ENCODE measurements around the gene EPC1. TPM values are rescaled to one million over a fixed set of nuclear protein-coding genes. Genes with fewer than 3 reads are reported as not detected.

The EPC1 gene
- total and polyA plus RNA-seq, 7 experiments from 2014 or later: 46.0 to 156 (median 115) TPM

DNA sequence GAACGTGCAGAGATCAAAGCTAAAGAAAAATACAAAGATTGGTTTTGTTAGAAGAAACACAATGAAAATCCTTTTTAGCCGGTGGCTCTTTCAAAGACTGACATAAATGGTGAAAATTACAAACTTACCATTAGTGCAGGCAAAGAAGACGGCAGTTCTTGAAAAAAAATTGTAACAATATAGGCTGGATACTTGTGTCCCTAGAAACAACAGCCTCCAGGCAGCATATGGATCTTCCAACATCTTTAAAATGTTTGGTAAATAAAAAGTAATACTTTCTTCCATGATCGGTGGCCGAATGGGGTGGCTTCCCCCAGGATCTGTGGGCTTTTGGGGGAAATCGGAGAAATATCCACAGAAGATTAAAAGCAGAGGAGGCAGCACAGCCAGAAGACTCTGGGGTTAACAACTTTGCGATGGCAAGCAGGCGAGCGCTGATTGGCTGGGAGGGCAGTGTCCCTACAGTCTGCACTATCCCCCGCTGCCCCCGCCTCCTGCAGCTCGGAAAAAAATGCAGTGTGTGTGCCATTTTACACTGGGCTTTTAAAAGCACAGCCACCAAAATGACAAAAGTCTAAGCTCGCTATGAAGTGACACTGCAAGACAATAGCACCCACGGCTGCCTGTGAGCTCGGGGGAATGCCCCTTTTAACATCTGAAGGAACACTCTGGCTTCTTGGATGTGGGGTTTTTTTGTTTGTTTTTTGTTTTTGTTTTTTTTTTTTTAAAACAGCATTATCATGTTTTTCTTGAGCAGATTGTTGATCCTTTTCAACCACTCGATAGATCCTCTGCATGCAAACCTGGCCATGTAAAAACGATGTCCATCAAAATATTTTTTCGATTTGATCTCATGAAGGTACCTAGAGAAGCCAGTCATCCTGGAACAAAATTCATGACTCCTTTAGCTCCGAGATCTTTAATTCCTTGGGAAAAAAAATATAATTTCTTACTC lies 31.7 kb upstream of the EPC1 start:
- ATAC-seq (peak; percentile 97), DNase-seq (peak; percentile 69 to 95 (median 91))
- Histone ChIP-seq H3K27ac (ENCODE audit: low read depth, low read length) (peak overlapping the region; percentile 91), H3K9me3 (ENCODE audit: control insufficient read depth in 2 of 3, low read length in 3 of 3) (no peaks in the 10 kb centered on the region), H3K36me3 (ENCODE audit: control insufficient read depth in 2 of 3, insufficient read depth in 3 of 3, low read length in 3 of 3) (no peaks in the 10 kb centered on the region), H3K4me1 (ENCODE audit: control insufficient read depth in 2 of 2, insufficient read depth in 2 of 2, low read length in 2 of 2) (peaks cover 4 to 11% of the 10 kb centered on the region in 2 donors), H3K27me3 (ENCODE audit: control insufficient read depth in 2 of 2, insufficient read depth in 2 of 2, low read length in 2 of 2) (no peaks in the 10 kb centered on the region), H3K4me3 (ENCODE audit: low read length) (peak overlapping the region; percentile 92)
- Mint-ChIP-seq H3K36me3 (peaks cover 0 to 13% (median 4%) of the 10 kb centered on the region in 5 donors), H3K4me1 (peaks cover 12 to 21% (median 20%) of the 10 kb centered on the region in 7 donors), H3K27me3 (no peaks in the 10 kb centered on the region), H3K27ac (no peak overlapping the region), H3K9me3 (no peaks in the 10 kb centered on the region), H3K4me3 (no peak overlapping the region)
- ChIA-PET CTCF (interaction anchor here (0.7 to 2.0 kb wide), 11 partner anchors 10 to 761 kb away, joined by 3 to 10 read pairs (median 4); partner anchors contain the start of gene CCDC7), POLR2A (interaction anchor here (0.5 to 10.0 kb wide), 32 partner anchors 9 to 1594 kb away, joined by 3 to 111 read pairs (median 4); partner anchors contain the start of genes CCDC7 and EPC1)
- intact Hi-C loops (cut with micrococcal nuclease): loop anchor here (1.0 to 10.0 kb wide), 20 partner anchors 9 to 1941 kb away; partner anchors contain the start of genes CCDC7 (in 2 of the 2), ITGB1 (in 2 of the 2), ARHGAP12 (in 1 of the 2) and KIF5B (in 1 of the 2)

GRCh38 chr10:32377458-32378259 lies 30.7 kb upstream of the EPC1 start:
- Mint-ChIP-seq H3K36me3 (peaks cover 0 to 18% (median 8%) of the 10 kb centered on the region in 5 donors), H3K9me3 (no peaks in the 10 kb centered on the region), H3K4me1 (peaks cover 14 to 29% (median 28%) of the 10 kb centered on the region in 7 donors), H3K4me3 (no peak overlapping the region), H3K27me3 (no peaks in the 10 kb centered on the region), H3K27ac (no peak overlapping the region)
- POLR2A ChIA-PET: interaction anchor here (0.6 to 10.0 kb wide), 20 partner anchors 8 to 1593 kb away, joined by 3 to 111 read pairs (median 6); partner anchors contain the start of genes CCDC7 and EPC1
- H3K9me3 ChIP-seq (ENCODE audit: control insufficient read depth in 2 of 3, low read length in 3 of 3): no peaks in the 10 kb centered on the region
- peak overlapping the region; percentile 92 for H3K4me3 ChIP-seq (ENCODE audit: low read length)
- intact Hi-C loops (cut with micrococcal nuclease): loop anchor here (1.0 to 10.0 kb wide), 21 partner anchors 9 to 1940 kb away; partner anchors contain the start of genes CCDC7 (in 2 of the 2), ITGB1 (in 2 of the 2), KIF5B (in 2 of the 2) and ARHGAP12 (in 1 of the 2)
- H3K4me1 ChIP-seq (ENCODE audit: control insufficient read depth in 2 of 2, insufficient read depth in 2 of 2, low read length in 2 of 2): peaks cover 9 to 11% of the 10 kb centered on the region in 2 donors
- peak overlapping the region; percentile 91 for H3K27ac ChIP-seq (ENCODE audit: low read depth, low read length)
- ATAC-seq (peak; percentile 48), DNase-seq (peak in 7 of 9 donors; percentile 58 to 78 (median 72))
- H3K27me3 ChIP-seq (ENCODE audit: control insufficient read depth in 2 of 2, insufficient read depth in 2 of 2, low read length in 2 of 2): no peaks in the 10 kb centered on the region
- CTCF ChIA-PET: interaction anchor here (0.7 to 2.0 kb wide), 10 partner anchors 9 to 193 kb away, joined by 3 to 10 read pairs (median 4); partner anchors contain the start of gene CCDC7
- no peaks in the 10 kb centered on the region for H3K36me3 ChIP-seq (ENCODE audit: control insufficient read depth in 2 of 3, insufficient read depth in 3 of 3, low read length in 3 of 3)

- H3K4me1 Mint-ChIP-seq: peaks cover 20 to 38% (median 36%) of the 10 kb centered on the region in 7 donors
- peaks cover 4 to 23% (median 14%) of the 10 kb centered on the region in 5 donors for H3K36me3 Mint-ChIP-seq
- H3K9me3 ChIP-seq (ENCODE audit: control insufficient read depth in 2 of 3, low read length in 3 of 3): no peaks in the 10 kb centered on the region
- H3K36me3 ChIP-seq (ENCODE audit: control insufficient read depth in 2 of 3, insufficient read depth in 3 of 3, low read length in 3 of 3): no peaks in the 10 kb centered on the region
- ATAC-seq (no peak), DNase-seq (no peak)
- H3K27ac ChIP-seq (ENCODE audit: low read depth, low read length): peak overlapping the region; percentile 91
- H3K9me3 Mint-ChIP-seq: no peaks in the 10 kb centered on the region
- intact Hi-C loops (cut with micrococcal nuclease): loop anchor here (1.0 to 10.0 kb wide), 10 partner anchors 8 to 1939 kb away; partner anchors contain the start of genes ARHGAP12 (in 1 of the 2) and KIF5B (in 1 of the 2)
- peak overlapping the region in 1 of 10 donors; percentile 89 for H3K4me3 Mint-ChIP-seq
- peaks cover 11 to 14% of the 10 kb centered on the region in 2 donors for H3K4me1 ChIP-seq (ENCODE audit: control insufficient read depth in 2 of 2, insufficient read depth in 2 of 2, low read length in 2 of 2)
- no peaks in the 10 kb centered on the region for H3K27me3 Mint-ChIP-seq
- ChIA-PET CTCF (interaction anchor here (1.8 kb wide), 1 partner anchor 82 kb away, joined by 4 read pairs; no protein-coding TSS in a partner anchor), POLR2A (interaction anchor here (1.5 to 10.0 kb wide), 5 partner anchors 16 to 604 kb away, joined by 6 to 111 read pairs (median 12); partner anchors contain the start of gene CCDC7)
- peak overlapping the region in 6 of 9 donors; percentile 71 to 91 (median 80) for H3K27ac Mint-ChIP-seq
- no peaks in the 10 kb centered on the region for H3K27me3 ChIP-seq (ENCODE audit: control insufficient read depth in 2 of 2, insufficient read depth in 2 of 2, low read length in 2 of 2)
- peak overlapping the region; percentile 92 for H3K4me3 ChIP-seq (ENCODE audit: low read length)
Observed at GRCh38 chr10:32376771-32377170, 29.8 kb upstream of the EPC1 start.

DNA sequence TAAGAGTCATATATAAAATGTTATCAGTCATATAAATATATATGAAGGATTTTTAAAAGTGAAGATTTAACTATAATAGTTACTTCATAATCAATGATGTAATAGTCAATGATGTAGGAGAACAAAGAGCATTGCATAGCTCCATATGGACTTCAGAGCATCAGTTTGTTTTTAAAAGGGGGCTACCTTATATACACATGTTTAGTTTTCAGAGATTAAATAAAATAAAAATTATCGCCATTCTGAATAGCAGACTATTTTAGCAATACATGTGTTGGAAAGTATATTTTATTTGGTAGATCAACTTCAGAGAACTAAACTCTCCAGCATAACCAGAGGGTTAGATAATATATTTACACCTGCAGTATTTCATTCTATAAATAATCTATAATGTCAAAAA lies 29.1 kb upstream of the EPC1 start:
- POLR2A ChIA-PET: interaction anchor here (1.0 to 10.0 kb wide), 4 partner anchors 24 to 83 kb away, joined by 5 to 111 read pairs (median 6); partner anchors contain the start of genes CCDC7 and EPC1
- H3K9me3 ChIP-seq (ENCODE audit: control insufficient read depth in 2 of 3, low read length in 3 of 3): no peaks in the 10 kb centered on the region
- H3K36me3 Mint-ChIP-seq: peaks cover 4 to 23% (median 14%) of the 10 kb centered on the region in 5 donors
- H3K27me3 ChIP-seq (ENCODE audit: control insufficient read depth in 2 of 2, insufficient read depth in 2 of 2, low read length in 2 of 2): no peaks in the 10 kb centered on the region
- intact Hi-C loops (cut with micrococcal nuclease): loop anchor here (1.0 to 10.0 kb wide), 9 partner anchors 8 to 1939 kb away; partner anchors contain the start of genes ARHGAP12 (in 1 of the 2) and KIF5B (in 1 of the 2)
- peaks cover 11 to 17% of the 10 kb centered on the region in 2 donors for H3K4me1 ChIP-seq (ENCODE audit: control insufficient read depth in 2 of 2, insufficient read depth in 2 of 2, low read length in 2 of 2)
- ATAC-seq: no peak
- peaks cover 18 to 45% (median 39%) of the 10 kb centered on the region in 7 donors for H3K4me1 Mint-ChIP-seq
- CTCF ChIA-PET: no interaction called here
- H3K27me3 Mint-ChIP-seq: no peaks in the 10 kb centered on the region
- no peaks in the 10 kb centered on the region for H3K9me3 Mint-ChIP-seq
- H3K27ac ChIP-seq (ENCODE audit: low read depth, low read length): peak overlapping the region; percentile 91
- H3K27ac Mint-ChIP-seq: peak overlapping the region in 2 of 9 donors; percentile 82 to 91
- H3K36me3 ChIP-seq (ENCODE audit: control insufficient read depth in 2 of 3, insufficient read depth in 3 of 3, low read length in 3 of 3): no peaks in the 10 kb centered on the region
- H3K4me3 ChIP-seq (ENCODE audit: low read length): peak overlapping the region; percentile 92
- DNase-seq: no peak
- peak overlapping the region in 1 of 10 donors; percentile 46 for H3K4me3 Mint-ChIP-seq

GRCh38 chr10:32375631-32376030 lies 28.7 kb upstream of the EPC1 start:
- peak overlapping the region in 6 of 10 donors; percentile 58 to 80 (median 74) for H3K4me3 Mint-ChIP-seq
- Histone ChIP-seq H3K27me3 (ENCODE audit: control insufficient read depth in 2 of 2, insufficient read depth in 2 of 2, low read length in 2 of 2) (no peaks in the 10 kb centered on the region), H3K27ac (ENCODE audit: low read depth, low read length) (peak overlapping the region; percentile 91), H3K36me3 (ENCODE audit: control insufficient read depth in 2 of 3, insufficient read depth in 3 of 3, low read length in 3 of 3) (no peaks in the 10 kb centered on the region), H3K4me1 (ENCODE audit: control insufficient read depth in 2 of 2, insufficient read depth in 2 of 2, low read length in 2 of 2) (peaks cover 11 to 21% of the 10 kb centered on the region in 2 donors), H3K9me3 (ENCODE audit: control insufficient read depth in 2 of 3, low read length in 3 of 3) (no peaks in the 10 kb centered on the region), H3K4me3 (ENCODE audit: low read length) (peak overlapping the region; percentile 9)
- H3K9me3 Mint-ChIP-seq: no peaks in the 10 kb centered on the region
- H3K36me3 Mint-ChIP-seq: peaks cover 4 to 23% (median 14%) of the 10 kb centered on the region in 5 donors
- intact Hi-C loops (cut with micrococcal nuclease): loop anchor here (1.0 to 10.0 kb wide), 9 partner anchors 7 to 1938 kb away; partner anchors contain the start of genes ARHGAP12 (in 1 of the 2) and KIF5B (in 1 of the 2)
- no peaks in the 10 kb centered on the region for H3K27me3 Mint-ChIP-seq
- DNase-seq (no peak), ATAC-seq (no peak)
- H3K4me1 Mint-ChIP-seq: peaks cover 18 to 49% (median 41%) of the 10 kb centered on the region in 7 donors
- ChIA-PET CTCF (no interaction called here), POLR2A (interaction anchor here (1.0 to 10.0 kb wide), 4 partner anchors 23 to 84 kb away, joined by 5 to 111 read pairs (median 6); partner anchors contain the start of genes CCDC7 and EPC1)
- H3K27ac Mint-ChIP-seq: peak overlapping the region in 3 of 9 donors; percentile 16 to 71 (median 36)
